Erythroblast (primary cell): Measurements from ENCODE around the gene GARIN5A.

Experiments
- GATA1 ChIP-seq: IDR thresholded peaks from 2 replicates; pipeline ENCODE4 v1.6.1; 2011; ENCODE audit warnings: low read depth, mild to moderate bottlenecking, control low read depth, low read length, moderate library complexity
- POLR2A ChIP-seq: IDR thresholded peaks from 2 replicates; pipeline ENCODE4 v1.6.1; 2011; ENCODE audit warnings: mild to moderate bottlenecking, low read length

DNA sequence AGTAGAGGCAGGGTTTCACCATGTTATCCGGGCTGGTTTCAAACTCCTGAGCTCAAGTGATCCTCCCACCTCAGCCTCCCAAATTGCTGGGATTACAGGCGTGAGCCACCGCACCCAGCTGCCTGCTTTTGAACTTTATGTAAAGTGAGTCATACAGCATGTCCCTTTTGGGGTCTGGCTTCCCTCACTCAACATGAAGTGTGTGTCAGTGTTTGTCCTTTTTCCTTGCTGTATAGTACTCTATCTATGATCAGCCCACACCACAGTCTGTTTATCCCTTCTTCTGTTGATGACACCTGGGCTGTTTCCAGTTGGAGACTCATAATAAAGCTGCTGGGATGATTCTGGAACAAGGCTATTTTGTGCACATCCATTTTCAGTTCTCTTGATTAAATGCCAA is 55.8 kb downstream of the GARIN5A start:
- TF ChIP-seq POLR2A: no peak
- TF ChIP-seq GATA1: no peak
